ENCODE measurements around the gene OVCA2. TPM values are rescaled to one million over a fixed set of nuclear protein-coding genes. Genes with fewer than 3 reads are reported as not detected.
"Not testable (repeated sequence)": the region's sequence is repeated elsewhere in the genome, so short reads cannot be mapped to it uniquely, and the experiment has no call there.

The OVCA2 gene
- total RNA-seq, 1 donor = 28.1 TPM

- Histone ChIP-seq H3K4me3 (ENCODE audit: low read length) (no peak overlapping the region), H3K4me1 (ENCODE audit: insufficient read depth, low read length) (no peaks in the 10 kb centered on the region), H3K27me3 (ENCODE audit: insufficient read depth, low read length) (no peaks in the 10 kb centered on the region), H3K9me3 (ENCODE audit: low read depth, low read length) (no peaks in the 10 kb centered on the region)
These were observed 33.3 kb upstream of the OVCA2 start for GRCh38 chr17:2008332-2009126.

GRCh38 chr17:2009737-2010136 is 32.1 kb upstream of the OVCA2 start:
- H3K4me3 ChIP-seq (ENCODE audit: low read length) = no peak overlapping the region
- no peaks in the 10 kb centered on the region for H3K27me3 ChIP-seq (ENCODE audit: insufficient read depth, low read length)
- no peaks in the 10 kb centered on the region for H3K4me1 ChIP-seq (ENCODE audit: insufficient read depth, low read length)
- no peaks in the 10 kb centered on the region for H3K9me3 ChIP-seq (ENCODE audit: low read depth, low read length)

- Histone ChIP-seq H3K9me3 (ENCODE audit: low read depth, low read length) (no peaks in the 10 kb centered on the region), H3K27me3 (ENCODE audit: insufficient read depth, low read length) (no peaks in the 10 kb centered on the region), H3K4me3 (ENCODE audit: low read length) (no peak overlapping the region), H3K4me1 (ENCODE audit: insufficient read depth, low read length) (no peaks in the 10 kb centered on the region)
These were observed 30.1 kb upstream of the OVCA2 start for GRCh38 chr17:2011411-2012371.

- Histone ChIP-seq H3K9me3 (ENCODE audit: low read depth, low read length) (no peaks in the 10 kb centered on the region), H3K4me1 (ENCODE audit: insufficient read depth, low read length) (no peaks in the 10 kb centered on the region), H3K4me3 (ENCODE audit: low read length) (no peak overlapping the region), H3K27me3 (ENCODE audit: insufficient read depth, low read length) (no peaks in the 10 kb centered on the region)
These were observed 29.3 kb upstream of the OVCA2 start for GRCh38 chr17:2012499-2012898.

GRCh38 chr17:2013220-2013993 is 28.4 kb upstream of the OVCA2 start:
- H3K9me3 ChIP-seq (ENCODE audit: low read depth, low read length); H3K27me3 ChIP-seq (ENCODE audit: insufficient read depth, low read length); H3K4me1 ChIP-seq (ENCODE audit: insufficient read depth, low read length); H3K4me3 ChIP-seq (ENCODE audit: low read length): not testable (repeated sequence)

- Histone ChIP-seq H3K4me3 (ENCODE audit: low read length) (no peak overlapping the region), H3K9me3 (ENCODE audit: low read depth, low read length) (no peaks in the 10 kb centered on the region), H3K27me3 (ENCODE audit: insufficient read depth, low read length) (no peaks in the 10 kb centered on the region), H3K4me1 (ENCODE audit: insufficient read depth, low read length) (no peaks in the 10 kb centered on the region)
These were observed 27.9 kb upstream of the OVCA2 start for GRCh38 chr17:2013994-2014317.

GRCh38 chr17:2015314-2015713 is 26.5 kb upstream of the OVCA2 start:
- H3K4me3 ChIP-seq (ENCODE audit: low read length) = no peak overlapping the region
- H3K9me3 ChIP-seq (ENCODE audit: low read depth, low read length) = no peaks in the 10 kb centered on the region
- no peaks in the 10 kb centered on the region for H3K4me1 ChIP-seq (ENCODE audit: insufficient read depth, low read length)
- no peaks in the 10 kb centered on the region for H3K27me3 ChIP-seq (ENCODE audit: insufficient read depth, low read length)

GRCh38 chr17:2016494-2016893 is 25.3 kb upstream of the OVCA2 start:
- H3K27me3 ChIP-seq (ENCODE audit: insufficient read depth, low read length) = no peaks in the 10 kb centered on the region
- no peak overlapping the region for H3K4me3 ChIP-seq (ENCODE audit: low read length)

GRCh38 chr17:2017274-2017941 is 24.4 kb upstream of the OVCA2 start:
- Histone ChIP-seq H3K4me1 (ENCODE audit: insufficient read depth, low read length) (no peaks in the 10 kb centered on the region), H3K4me3 (ENCODE audit: low read length) (no peak overlapping the region), H3K9me3 (ENCODE audit: low read depth, low read length) (no peaks in the 10 kb centered on the region), H3K27me3 (ENCODE audit: insufficient read depth, low read length) (peaks cover 2% of the 10 kb centered on the region)

More at GRCh38 chr17:2016494-2016893, 25.3 kb upstream of the OVCA2 start:
- Histone ChIP-seq H3K4me1 (ENCODE audit: insufficient read depth, low read length) (no peaks in the 10 kb centered on the region), H3K9me3 (ENCODE audit: low read depth, low read length) (no peaks in the 10 kb centered on the region)

GRCh38 chr17:2018716-2019510 is 22.9 kb upstream of the OVCA2 start:
- Histone ChIP-seq H3K9me3 (ENCODE audit: low read depth, low read length) (no peaks in the 10 kb centered on the region), H3K27me3 (ENCODE audit: insufficient read depth, low read length) (peaks cover 11% of the 10 kb centered on the region), H3K4me1 (ENCODE audit: insufficient read depth, low read length) (peaks cover 12% of the 10 kb centered on the region), H3K4me3 (ENCODE audit: low read length) (no peak overlapping the region)

- no peak overlapping the region for H3K4me3 ChIP-seq (ENCODE audit: low read length)
- no peaks in the 10 kb centered on the region for H3K9me3 ChIP-seq (ENCODE audit: low read depth, low read length)
- peaks cover 20% of the 10 kb centered on the region for H3K4me1 ChIP-seq (ENCODE audit: insufficient read depth, low read length)
- H3K27me3 ChIP-seq (ENCODE audit: insufficient read depth, low read length) = peaks cover 18% of the 10 kb centered on the region
These were observed 22.1 kb upstream of the OVCA2 start for GRCh38 chr17:2019723-2020122.

- H3K4me1 ChIP-seq (ENCODE audit: insufficient read depth, low read length) = peaks cover 29% of the 10 kb centered on the region
- no peak overlapping the region for H3K4me3 ChIP-seq (ENCODE audit: low read length)
- peaks cover 23% of the 10 kb centered on the region for H3K27me3 ChIP-seq (ENCODE audit: insufficient read depth, low read length)
- H3K9me3 ChIP-seq (ENCODE audit: low read depth, low read length) = no peaks in the 10 kb centered on the region
These were observed 21.1 kb upstream of the OVCA2 start for GRCh38 chr17:2020721-2021120.

GRCh38 chr17:2022647-2023240 is 19.1 kb upstream of the OVCA2 start:
- H3K27me3 ChIP-seq (ENCODE audit: insufficient read depth, low read length) = peaks cover 39% of the 10 kb centered on the region
- no peaks in the 10 kb centered on the region for H3K9me3 ChIP-seq (ENCODE audit: low read depth, low read length)
- no peak overlapping the region for H3K4me3 ChIP-seq (ENCODE audit: low read length)

More at GRCh38 chr17:2022647-2023240, 19.1 kb upstream of the OVCA2 start:
- H3K4me1 ChIP-seq (ENCODE audit: insufficient read depth, low read length) = peaks cover 34% of the 10 kb centered on the region
